Renal pelvis (tissue), 4 donors: ENCODE data around the gene NFX1. TPM values are rescaled to one million over a fixed set of nuclear protein-coding genes. Genes with fewer than 3 reads are reported as not detected.

Experiments used
- DNase-seq: peaks from one replicate; pipeline ENCODE4 v3.0.0-alpha.2; 2013
- polyA plus RNA-seq, 3 donors: library from polyadenylated mRNA; unstranded; fragments of 120-200 nt; gene quantifications; one replicate each; pipeline ENCODE4 v1.2.1, GENCODE V29; 2013; ENCODE audit not compliant: insufficient read length in 3 of 3

The NFX1 gene
- polyA plus RNA-seq, 3 donors: 28.2 to 40.2 (median 38.9) TPM

DNA sequence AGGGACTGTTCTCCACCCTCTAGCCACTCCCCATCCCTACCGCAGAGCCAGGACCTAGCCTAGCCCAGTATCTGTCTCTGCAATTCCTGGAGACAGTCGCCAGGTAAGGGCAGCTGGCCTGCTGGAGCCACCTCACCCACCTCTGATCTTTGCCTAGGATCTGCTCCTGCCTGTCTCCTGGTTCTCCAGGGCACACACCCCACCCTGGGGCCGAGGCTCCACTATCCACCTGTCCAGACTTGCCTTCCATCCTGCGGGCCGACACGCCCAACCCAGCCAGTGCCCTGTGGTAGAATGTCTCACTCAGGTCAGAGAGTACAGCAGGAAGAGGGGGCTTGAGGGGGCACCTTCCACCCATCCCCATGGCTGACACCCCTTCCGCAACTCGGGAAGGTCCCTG, 127.8 kb downstream of the NFX1 start:
- no peak for DNase-seq

DNA sequence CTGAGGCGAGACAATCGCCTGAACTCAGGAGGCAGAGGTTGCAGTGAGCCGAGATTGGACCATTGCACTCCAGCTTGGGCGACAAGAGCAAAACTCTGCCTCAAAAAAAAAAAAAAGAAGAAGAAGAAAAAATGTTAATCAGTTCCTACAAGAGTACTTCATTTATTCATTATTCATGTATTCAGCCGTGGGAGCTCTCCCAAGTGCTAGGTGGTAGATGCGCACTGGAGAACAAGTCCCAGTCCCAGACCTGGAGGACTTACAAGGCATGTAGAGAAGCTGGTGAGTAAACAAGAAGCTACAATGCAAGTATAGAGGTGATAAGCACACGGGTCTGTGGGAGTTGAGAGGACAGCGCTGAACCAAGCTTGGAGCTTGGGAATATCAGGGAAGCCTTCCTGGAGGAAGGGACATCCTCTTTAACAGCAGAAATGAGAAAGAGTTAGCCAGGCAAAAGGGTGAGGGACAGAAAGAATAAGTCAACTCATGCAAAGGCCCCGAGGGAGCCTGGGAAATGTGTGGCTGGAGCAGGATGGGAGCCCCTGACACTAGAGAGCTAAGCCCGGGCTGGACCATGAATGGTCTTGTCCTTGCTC, 129.5 kb downstream of the NFX1 start:
- no peak for DNase-seq

Other genes starting within 250 kb of the NFX1 start
- gene SMU1, start 213.8 kb upstream of the NFX1 start, polyA plus RNA-seq: 10 to 100 TPM; 24.5 to 31.8 (median 26.1) TPM
- 100 to 1,000 TPM; 105 to 127 (median 125) TPM for gene B4GALT1, start 123.2 kb upstream of the NFX1 start, polyA plus RNA-seq
- gene SPINK4, start 50.3 kb upstream of the NFX1 start, polyA plus RNA-seq: not detected
- 10 to 100 TPM; 74.8 to 80.3 (median 77.6) TPM for gene BAG1, start 25.8 kb upstream of the NFX1 start, polyA plus RNA-seq
- 100 to 1,000 TPM; 105 to 112 (median 110) TPM for gene CHMP5, start 25.5 kb upstream of the NFX1 start, polyA plus RNA-seq
- 10 to 100 TPM; 23.2 to 33.7 (median 33.2) TPM for gene AQP7, start 112.1 kb downstream of the NFX1 start, polyA plus RNA-seq
- gene AQP3, start 157.1 kb downstream of the NFX1 start, polyA plus RNA-seq: 10 to 100 TPM; 42.3 to 92.2 (median 44.1) TPM
- 10 to 100 TPM; 26.6 to 27.1 (median 26.9) TPM for gene NOL6, start 183.4 kb downstream of the NFX1 start, polyA plus RNA-seq
- gene ANKRD18B, start 233.7 kb downstream of the NFX1 start, polyA plus RNA-seq: 1 to 10 TPM in 1 of 3 donors, under 1 TPM in 2; 0.34 to 1.6 (median 0.93) TPM